ENCODE data around the gene OR10X1.

Gene OR10X1

GRCh38 chr1:158579733-158580132 lies at the start of gene OR10X1:
OR10X1 (minus strand) TSS chr1:158579899; CDS start chr1:158579899, 0 bp downstream.
- DNase-seq: no peak

- no peak for DNase-seq
Observed at GRCh38 chr1:158613764-158614163, 34.1 kb upstream of the OR10X1 start.

GRCh38 chr1:158611916-158612315 lies 32.2 kb upstream of the OR10X1 start:
- DNase-seq: no peak

- no peak for DNase-seq
Observed at GRCh38 chr1:158607296-158607695, 27.6 kb upstream of the OR10X1 start.

GRCh38 chr1:158604968-158605367 lies 25.3 kb upstream of the OR10X1 start, which contains the start of gene OR10Z1:
OR10Z1 (plus strand) TSS chr1:158605268; CDS start chr1:158606439, 1,171 bp downstream.
- DNase-seq: no peak

- no peak for DNase-seq
Observed at GRCh38 chr1:158600735-158601134, 21.0 kb upstream of the OR10X1 start.

GRCh38 chr1:158586942-158587341 lies 7.2 kb upstream of the OR10X1 start:
- no peak for DNase-seq

- no peak for DNase-seq
Observed at GRCh38 chr1:158583962-158584361, 4.3 kb upstream of the OR10X1 start.

- no peak for DNase-seq
Observed at GRCh38 chr1:158577561-158577960, 2.1 kb downstream of the OR10X1 start.

GRCh38 chr1:158572226-158572625 lies 7.5 kb downstream of the OR10X1 start:
- DNase-seq: no peak

- DNase-seq: no peak
Observed at GRCh38 chr1:158570480-158570879, 9.2 kb downstream of the OR10X1 start, which contains the start of gene OR6P1. OR6P1 (minus strand) TSS chr1:158570580; CDS start chr1:158563604, 6,976 bp downstream.

GRCh38 chr1:158564608-158565007 lies 15.1 kb downstream of the OR10X1 start:
- no peak for DNase-seq

- DNase-seq: no peak
Observed at GRCh38 chr1:158563853-158564252, 15.8 kb downstream of the OR10X1 start.

GRCh38 chr1:158559696-158560095 lies 20.0 kb downstream of the OR10X1 start:
- no peak for DNase-seq

GRCh38 chr1:158554352-158554751 lies 25.3 kb downstream of the OR10X1 start, which contains the start of gene OR6Y1:
OR6Y1 (minus strand) TSS chr1:158554405; CDS start chr1:158548105, 6,300 bp downstream.
- no peak for DNase-seq

- no peak for DNase-seq
Observed at GRCh38 chr1:158552296-158552695, 27.4 kb downstream of the OR10X1 start.

GRCh38 chr1:158547533-158547932 lies 32.2 kb downstream of the OR10X1 start:
- DNase-seq: no peak

GRCh38 chr1:158537609-158538008 lies 42.1 kb downstream of the OR10X1 start:
- DNase-seq: no peak

- no peak for DNase-seq
Observed at GRCh38 chr1:158534496-158534895, 45.2 kb downstream of the OR10X1 start.

Measured in NCI-H510A (cell line).